Neuronal stem cell (in vitro differentiated cells): ENCODE results near the gene TMEM134.
A peak's percentile ranks its signal among the peaks of the same experiment; 100 is the strongest.
"Not testable (repeated sequence)": the region's sequence is repeated elsewhere in the genome, so short reads cannot be mapped to it uniquely, and the experiment has no call there.

ENCODE experiments used
- DNase-seq: peaks from one replicate; pipeline ENCODE4 v3.0.0-alpha.2; 2013; ENCODE audit warnings: low spot score
- H2AFZ ChIP-seq: one replicate; pipeline ENCODE4 v1.6.1; 2013; ENCODE audit warnings: mild to moderate bottlenecking, low read length, inconsistent platforms
- H2AK5ac ChIP-seq: 2 replicates; pipeline ENCODE4 v1.6.1; 2013; ENCODE audit warnings: low read depth, mild to moderate bottlenecking, inconsistent platforms, low read length, moderate library complexity, mixed read lengths
- H2BK120ac ChIP-seq: 2 replicates; pipeline ENCODE4 v1.6.1; 2013; ENCODE audit warnings: low read depth, mild to moderate bottlenecking, inconsistent platforms, low read length, moderate library complexity, mixed read lengths
- H2BK12ac ChIP-seq: one replicate; pipeline ENCODE4 v1.6.1; 2013; ENCODE audit warnings: low read length, inconsistent platforms
- H2BK15ac ChIP-seq: 2 replicates; pipeline ENCODE4 v1.6.1; 2013; ENCODE audit warnings: mild to moderate bottlenecking, low read length, inconsistent platforms, mixed read lengths
- H2BK5ac ChIP-seq: one replicate; pipeline ENCODE4 v1.6.1; 2013; ENCODE audit warnings: inconsistent platforms, mild to moderate bottlenecking, low read length, moderate library complexity
- H3K14ac ChIP-seq: one replicate; pipeline ENCODE4 v1.6.1; 2013; ENCODE audit warnings: low read length, inconsistent platforms
- H3K18ac ChIP-seq: 2 replicates; pipeline ENCODE4 v1.6.1; 2013; ENCODE audit warnings: low read length, inconsistent platforms
- H3K23ac ChIP-seq: 2 replicates; pipeline ENCODE4 v1.6.1; 2013; ENCODE audit warnings: low read depth, mild to moderate bottlenecking, mixed read lengths, low read length, inconsistent platforms; ENCODE audit not compliant: poor library complexity
- H3K27ac ChIP-seq: replicated peaks from 3 replicates; pipeline ENCODE4 v1.5.1; 2013; ENCODE audit warnings: low read length, inconsistent platforms
- H3K27me3 ChIP-seq, 3 experiments: 2 replicates each; pipeline ENCODE4 v1.6.1; 2013; ENCODE audit warnings: low read length in 3 of 3, mild to moderate bottlenecking in 2 of 3, inconsistent platforms in 1 of 3, low read depth in 1 of 3, mixed read lengths in 1 of 3, moderate library complexity in 1 of 3; ENCODE audit not compliant: control insufficient read depth in 3 of 3, insufficient read depth in 3 of 3
- H3K36me3 ChIP-seq, 2 donors: replicated peaks in 1 of 2; 2 replicates each; pipeline ENCODE4 v1.6.1; 2013; ENCODE audit warnings: low read length in 2 of 2; ENCODE audit not compliant: control insufficient read depth in 2 of 2, insufficient read depth in 2 of 2
- H3K4ac ChIP-seq: 2 replicates; pipeline ENCODE4 v1.6.1; 2013; ENCODE audit warnings: inconsistent platforms, mild to moderate bottlenecking, low read length, moderate library complexity
- H3K4me1 ChIP-seq, 2 donors: 1 replicate in 1 of 2; 2 replicates in 1 of 2; pipeline ENCODE4 v1.6.1; 2013; ENCODE audit warnings: low read length in 2 of 2, low read depth in 1 of 2; ENCODE audit not compliant: control insufficient read depth in 2 of 2, insufficient read depth in 1 of 2
- H3K4me2 ChIP-seq: one replicate; pipeline ENCODE4 v1.6.1; 2013; ENCODE audit warnings: mild to moderate bottlenecking, low read length, inconsistent platforms; ENCODE audit not compliant: insufficient read depth, poor library complexity, severe bottlenecking
- H3K4me3 ChIP-seq, 2 donors: 2 replicates each; pipeline ENCODE4 v1.5.1; 2013; ENCODE audit warnings: low read length in 2 of 2, mild to moderate bottlenecking in 2 of 2, inconsistent platforms in 1 of 2, moderate library complexity in 1 of 2
- H3K79me1 ChIP-seq: one replicate; pipeline ENCODE4 v1.6.1; 2013; ENCODE audit warnings: low read depth, mild to moderate bottlenecking, inconsistent platforms, low read length, moderate library complexity
- H3K9ac ChIP-seq: one replicate; pipeline ENCODE4 v1.6.1; 2013; ENCODE audit warnings: mild to moderate bottlenecking, low read depth, low read length, inconsistent platforms; ENCODE audit not compliant: poor library complexity
- H3K9me3 ChIP-seq, 2 donors: replicated peaks in 1 of 2; 2 replicates each; pipeline versions ENCODE3 to v1.6.1; 2013; ENCODE audit warnings: low read length in 2 of 2, mild to moderate bottlenecking in 2 of 2, inconsistent platforms in 1 of 2, low read depth in 1 of 2, mixed read lengths in 1 of 2, moderate library complexity in 1 of 2; ENCODE audit not compliant: control insufficient read depth in 2 of 2, insufficient read depth in 1 of 2
- H4K8ac ChIP-seq: one replicate; pipeline ENCODE4 v1.6.1; 2013; ENCODE audit warnings: low read depth, mild to moderate bottlenecking, inconsistent platforms, low read length, moderate library complexity
- H4K91ac ChIP-seq: one replicate; pipeline ENCODE4 v1.6.1; 2013; ENCODE audit warnings: low read length, low read depth, mild to moderate bottlenecking, inconsistent platforms; ENCODE audit not compliant: poor library complexity
- WGBS, 2 donors: extraction: QIAGEN DNeasy Blood & Tissue Kit; methylation state at CpG; one replicate each; pipeline ENCODE4 v1.1.7; 2013; ENCODE audit warnings: missing lambda C conversion rate in 2 of 2, mixed read lengths in 1 of 2; ENCODE audit not compliant: insufficient read length in 2 of 2, insufficient replicate concordance in 1 of 2; ENCODE audit errors: extremely low coverage in 2 of 2; 5-methylcytosine and 5-hydroxymethylcytosine counted together

Gene TMEM134

GRCh38 chr11:67514116-67514515 lies 45.1 kb upstream of the TMEM134 start:
- peaks cover 0 to 34% (median 7%) of the 10 kb centered on the region in 3 experiments for H3K27me3 ChIP-seq
- no peak overlapping the region for H3K4me2 ChIP-seq
- H3K4me1 ChIP-seq = peaks cover under 1% of the 10 kb centered on the region in 2 donors
- H2BK15ac ChIP-seq = no peak overlapping the region
- H3K18ac ChIP-seq = no peak overlapping the region
- no peak overlapping the region for H3K4ac ChIP-seq
- no peaks in the 10 kb centered on the region for H3K9me3 ChIP-seq
- H3K4me3 ChIP-seq = no peak overlapping the region
- no peak for DNase-seq
- H3K14ac ChIP-seq = no peak overlapping the region
- no peak overlapping the region for H3K9ac ChIP-seq
- no peak overlapping the region for H4K91ac ChIP-seq
- H4K8ac ChIP-seq = no peak overlapping the region
- WGBS, 2 donors = no CpG with 5 or more reads among the region's 7 CpGs
- no peak overlapping the region for H3K23ac ChIP-seq
- H2AFZ ChIP-seq = no peak overlapping the region
- H2BK5ac ChIP-seq = no peak overlapping the region
- H2BK120ac ChIP-seq = no peak overlapping the region
- no peak overlapping the region for H2BK12ac ChIP-seq
- no peak overlapping the region for H3K27ac ChIP-seq
- no peak overlapping the region for H2AK5ac ChIP-seq
- H3K36me3 ChIP-seq = no peaks in the 10 kb centered on the region
- no peaks in the 10 kb centered on the region for H3K79me1 ChIP-seq

GRCh38 chr11:67511558-67511957 lies 42.5 kb upstream of the TMEM134 start:
- H3K27ac ChIP-seq = not testable (repeated sequence)
- peaks cover 0 to 25% (median 7%) of the 10 kb centered on the region in 3 experiments for H3K27me3 ChIP-seq

GRCh38 chr11:67510023-67510345 lies 40.9 kb upstream of the TMEM134 start:
- Histone ChIP-seq H3K9me3 (no peaks in the 10 kb centered on the region), H4K91ac (no peak overlapping the region), H3K23ac (no peak overlapping the region), H2BK15ac (no peak overlapping the region), H2AFZ (no peak overlapping the region), H2BK120ac (no peak overlapping the region), H3K27me3 (peaks cover 0 to 10% (median 7%) of the 10 kb centered on the region in 3 experiments), H2AK5ac (no peak overlapping the region), H3K14ac (no peak overlapping the region), H3K4me1 (peaks cover 15 to 20% of the 10 kb centered on the region in 2 donors), H3K9ac (no peak overlapping the region), H3K18ac (no peak overlapping the region), H3K4me3 (no peak overlapping the region), H2BK5ac (no peak overlapping the region), H3K4ac (no peak overlapping the region), H3K79me1 (peaks cover 8% of the 10 kb centered on the region), H3K27ac (no peak overlapping the region), H4K8ac (no peak overlapping the region), H2BK12ac (no peak overlapping the region), H3K36me3 (peaks cover 0 to 8% of the 10 kb centered on the region in 2 donors), H3K4me2 (no peak overlapping the region)
- WGBS, 2 donors = no CpG with 5 or more reads among the region's 3 CpGs
- DNase-seq = no peak

More at GRCh38 chr11:67511558-67511957, 42.5 kb upstream of the TMEM134 start:
- H2BK12ac ChIP-seq, H3K4me2 ChIP-seq, H3K14ac ChIP-seq, H4K8ac ChIP-seq, H3K9me3 ChIP-seq, H3K4ac ChIP-seq, H2AK5ac ChIP-seq, H3K4me3 ChIP-seq, H3K79me1 ChIP-seq, H2BK5ac ChIP-seq, H3K9ac ChIP-seq, H3K23ac ChIP-seq, H2BK120ac ChIP-seq, DNase-seq, H2BK15ac ChIP-seq, H3K18ac ChIP-seq, H3K36me3 ChIP-seq, H2AFZ ChIP-seq, H4K91ac ChIP-seq: not testable (repeated sequence)
- peaks cover 8 to 12% of the 10 kb centered on the region in 2 donors for H3K4me1 ChIP-seq
- WGBS, 2 donors = no CpG with 5 or more reads among the region's 4 CpGs

GRCh38 chr11:67508486-67509121 lies 39.6 kb upstream of the TMEM134 start:
- Histone ChIP-seq H2BK5ac (peak overlapping the region; percentile 71), H3K4ac (no peak overlapping the region), H3K36me3 (peaks cover 0 to 8% of the 10 kb centered on the region in 2 donors), H3K14ac (peak overlapping the region; percentile 97), H3K23ac (peak overlapping the region; percentile 95), H2BK120ac (no peak overlapping the region), H3K79me1 (peaks cover 11% of the 10 kb centered on the region), H3K9ac (peak overlapping the region; percentile 88), H2AK5ac (no peak overlapping the region), H2BK12ac (no peak overlapping the region), H4K8ac (no peak overlapping the region), H3K4me2 (peak overlapping the region; percentile 86), H3K18ac (peak overlapping the region; percentile 97), H3K9me3 (no peaks in the 10 kb centered on the region), H3K4me3 (peak overlapping the region; percentile 83 to 93), H2BK15ac (no peak overlapping the region), H3K4me1 (peaks cover 18 to 23% of the 10 kb centered on the region in 2 donors), H3K27ac (peak overlapping the region; percentile 91), H2AFZ (peak overlapping the region; percentile 99), H4K91ac (no peak overlapping the region), H3K27me3 (peaks cover 0 to 4% (median 3%) of the 10 kb centered on the region in 3 experiments)
- no CpG with 5 or more reads among the region's 57 CpGs for WGBS, 2 donors
- peak; percentile 99 for DNase-seq
